Activated CD8-positive, alpha-beta memory T cell treated with anti-CD3 and anti-CD28 coated beads for 48 hours (primary cell): ENCODE measurements around the gene HACD2.
A peak's percentile ranks its signal among the peaks of the same experiment; 100 is the strongest.

Source experiments
- DNase-seq, 3 experiments: peaks; one replicate each; pipeline ENCODE4 v3.0.0-alpha.2; 2020; ENCODE audit warnings: low read depth in 2 of 3, low spot score in 2 of 3

The HACD2 gene

GRCh38 chr3:123447749-123448517 is 136.9 kb downstream of the HACD2 start:
- peak in 2 of 3 experiments; percentile 30 to 31 for DNase-seq

- DNase-seq, result no peak
These were observed 137.5 kb downstream of the HACD2 start for GRCh38 chr3:123447416-123447748.

DNA sequence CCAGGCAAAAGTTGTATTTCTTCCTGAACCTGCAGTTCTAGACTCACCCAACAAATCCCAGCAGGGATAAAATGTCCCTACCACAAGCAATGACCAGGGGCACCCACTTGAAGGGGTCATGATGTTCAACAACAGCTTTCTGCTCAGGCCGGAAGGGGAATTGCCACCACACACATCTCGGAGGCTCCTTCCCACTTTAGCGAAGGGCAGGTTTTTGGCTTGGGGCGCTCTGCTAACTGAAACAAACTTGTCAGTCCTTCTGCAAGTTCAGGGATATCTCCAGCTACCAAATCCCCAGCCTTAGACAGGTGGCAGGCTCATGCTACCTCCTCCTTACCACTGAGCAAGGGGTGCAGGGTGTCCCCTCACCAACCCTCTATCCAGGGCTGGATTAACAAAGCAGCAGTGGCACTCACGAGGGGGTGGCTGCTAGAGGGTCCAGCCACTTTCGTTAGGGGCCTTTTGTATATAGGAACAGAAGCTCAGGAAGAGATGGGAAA is 138.2 kb downstream of the HACD2 start:
- no peak for DNase-seq

DNA sequence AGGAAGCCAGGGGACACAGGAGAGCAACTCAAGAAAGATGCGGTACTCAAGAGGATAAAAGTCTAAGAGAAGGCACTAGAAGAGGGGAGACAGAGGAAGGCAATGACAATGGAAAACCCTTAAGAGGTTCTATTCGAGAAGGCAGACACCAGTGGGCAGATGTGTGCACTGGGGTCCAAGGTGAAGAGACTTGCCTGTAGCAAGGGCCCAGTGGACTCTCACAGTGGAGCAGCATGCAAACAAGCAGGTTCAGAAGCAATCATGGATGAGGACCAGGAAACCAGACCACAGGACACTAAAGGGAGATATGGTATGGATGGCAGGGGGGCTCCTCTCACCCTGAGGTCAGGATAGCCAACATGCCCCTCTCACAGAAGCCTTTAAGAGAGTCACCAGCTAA is 138.6 kb downstream of the HACD2 start:
- no peak for DNase-seq

GRCh38 chr3:123445702-123446101 is 139.2 kb downstream of the HACD2 start:
- DNase-seq, result no peak

DNA sequence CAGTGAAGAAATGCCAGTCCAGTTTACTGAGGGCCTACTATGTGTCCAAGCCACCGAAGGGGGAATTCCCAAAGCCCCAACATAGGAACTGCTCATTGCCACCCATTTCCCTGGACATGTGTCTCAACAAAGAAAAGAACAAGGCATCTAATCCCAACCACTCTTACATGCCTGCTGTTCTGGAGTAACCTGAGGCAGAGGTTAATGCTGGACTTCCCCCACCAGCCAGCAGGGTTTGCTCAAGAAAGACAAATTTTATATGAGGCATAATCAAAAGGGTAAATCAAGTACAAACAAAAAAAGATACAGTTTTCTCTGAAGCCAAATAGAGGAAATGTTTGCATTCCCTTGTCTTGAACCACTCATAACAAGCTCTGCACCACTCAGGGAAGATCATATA is 140.1 kb downstream of the HACD2 start:
- DNase-seq, result no peak

GRCh38 chr3:123444023-123444422 is 140.8 kb downstream of the HACD2 start:
- no peak for DNase-seq

DNA sequence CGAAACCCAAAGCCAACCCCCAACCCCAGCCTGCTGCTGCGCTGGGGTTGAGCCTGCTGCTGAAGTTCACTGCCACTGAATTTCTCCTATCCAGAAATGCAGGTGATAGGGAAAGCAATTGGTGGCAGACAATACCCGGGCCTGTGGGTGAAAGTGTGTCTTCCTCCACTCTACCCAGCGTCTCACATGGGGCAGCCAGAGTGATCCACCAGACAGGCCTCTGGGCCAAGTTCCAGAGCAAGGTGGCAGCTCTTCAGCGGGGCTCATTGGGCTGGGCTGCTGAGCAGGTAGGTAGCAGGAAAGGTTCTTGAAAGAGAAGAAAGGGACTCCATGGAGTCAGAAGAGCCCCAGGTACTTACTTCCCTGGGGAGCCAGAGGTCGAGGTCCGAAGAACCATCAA is 141.9 kb downstream of the HACD2 start:
- no peak for DNase-seq

- no peak for DNase-seq
These were observed 142.7 kb downstream of the HACD2 start for GRCh38 chr3:123442125-123442524.
